ENCODE measurements around the gene TMEM176A. TPM values are rescaled to one million over a fixed set of nuclear protein-coding genes. Genes with fewer than 3 reads are reported as not detected.

The TMEM176A gene
- total and polyA plus RNA-seq, 2 of the 8 experiments (the other 6 are each of a cell fraction or from before 2014, with no cell fraction given): 1.3 to 1.5 TPM

DNA sequence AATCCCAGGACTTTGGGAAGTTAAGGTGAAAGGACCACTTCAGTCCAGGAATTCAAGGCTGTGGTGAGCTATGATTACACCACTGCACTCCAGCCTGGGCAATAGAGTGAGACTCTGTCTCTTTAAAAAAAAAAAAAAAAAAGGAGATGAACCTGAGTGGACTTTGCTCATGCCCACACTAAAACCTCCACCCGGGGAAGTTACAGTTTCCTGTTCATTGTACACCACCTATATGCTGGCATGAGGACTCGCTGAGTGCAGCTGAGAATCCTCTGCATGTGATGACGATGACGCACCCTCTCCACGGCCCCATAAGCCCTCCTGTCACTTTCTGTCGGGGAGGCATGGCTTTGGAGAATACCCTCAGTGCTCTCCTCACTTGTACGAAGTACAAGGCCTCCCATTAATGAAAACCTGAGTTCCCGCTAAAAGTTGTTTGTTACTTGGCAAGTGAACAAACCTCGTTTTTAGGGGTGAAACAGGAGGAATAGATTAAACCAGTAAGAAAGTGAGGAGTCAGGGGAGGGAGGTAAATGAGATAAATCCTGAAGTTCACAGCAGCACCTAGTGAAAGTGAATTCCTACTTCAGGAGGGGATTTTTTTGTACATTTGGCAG lies 16.3 kb upstream of the TMEM176A start:
- POLR2A ChIA-PET (ENCODE audit: partially characterized antibody): no interaction called here
- Histone ChIP-seq H2BK5ac (ENCODE audit: low read depth, low read length) (no peak overlapping the region), H4K5ac (ENCODE audit: insufficient read length, low read depth, low read length) (no peak overlapping the region), H4K20me1 (replicated peaks in 1 of 2; ENCODE audit: control insufficient read depth in 1 of 2, insufficient read depth in 2 of 2, low read length in 2 of 2) (no peaks in the 10 kb centered on the region), H2BK120ac (replicated peaks; ENCODE audit: low read depth, low read length) (no peak overlapping the region), H2BK12ac (ENCODE audit: low read depth, low read length) (no peak overlapping the region), H4K91ac (replicated peaks; ENCODE audit: insufficient read length, low read length) (no peak overlapping the region), H3K56ac (replicated peaks; ENCODE audit: insufficient read length, low read depth, low read length) (no peak overlapping the region), H2BK15ac (ENCODE audit: low read length) (no peak overlapping the region), H3K27ac (ENCODE audit: low read depth, low read length) (no peak overlapping the region), H3K9ac (replicated peaks in 1 of 4; ENCODE audit: extremely low read depth in 1 of 4, low read depth in 3 of 4, low read length in 3 of 4) (no peak overlapping the region), H3K4me3 (ENCODE audit: extremely low read depth in 1 of 4, insufficient read depth in 2 of 4, low read depth in 3 of 4, low read length in 4 of 4) (no peak overlapping the region), H3K79me2 (ENCODE audit: control insufficient read depth in 1 of 2, insufficient read depth in 2 of 2, low read length in 2 of 2) (no peaks in the 10 kb centered on the region), H3K9me3 (ENCODE audit: insufficient read depth in 2 of 2, low read depth in 1 of 2, low read length in 1 of 2) (no peaks in the 10 kb centered on the region), H2AFZ (ENCODE audit: low read length) (no peak overlapping the region), H3K79me1 (ENCODE audit: low read depth, low read length) (no peaks in the 10 kb centered on the region), H3K18ac (ENCODE audit: extremely low read depth, low read length) (no peak overlapping the region), H3K4me1 (replicated peaks in 1 of 4; ENCODE audit: control insufficient read depth in 3 of 4, insufficient read depth in 4 of 4, low read length in 3 of 4) (no peaks in the 10 kb centered on the region), H3K23me2 (ENCODE audit: low read depth, low read length) (no peaks in the 10 kb centered on the region), H3K36me3 (ENCODE audit: control insufficient read depth in 2 of 4, insufficient read depth in 4 of 4, low read length in 3 of 4) (no peaks in the 10 kb centered on the region), H3K23ac (ENCODE audit: insufficient read length) (no peak overlapping the region), H2AK5ac (ENCODE audit: low read depth, low read length) (no peak overlapping the region), H3K4me2 (ENCODE audit: insufficient read depth in 1 of 2, low read depth in 2 of 2, low read length in 2 of 2) (no peak overlapping the region), H3K14ac (ENCODE audit: insufficient read length) (no peak overlapping the region), H3K4ac (replicated peaks; ENCODE audit: insufficient read length, low read depth, low read length) (no peak overlapping the region), H3K27me3 (replicated peaks in 1 of 4; ENCODE audit: control insufficient read depth in 3 of 4, extremely low read depth in 1 of 4, insufficient read depth in 3 of 4, low read length in 3 of 4) (no peaks in the 10 kb centered on the region; a peak in 1 of 7 replicates), H4K8ac (ENCODE audit: extremely low read depth, insufficient read depth, low read length) (no peak overlapping the region), H2BK20ac (ENCODE audit: low read length) (no peak overlapping the region)
- no peak for DNase-seq (ENCODE audit: low read depth in 1 of 2, low spot score in 2 of 2)
- FAIRE-seq: no peak
- WGBS, 2 experiments (ENCODE audit: extremely low coverage in 1 of 2, insufficient coverage in 1 of 2, insufficient read length in 1 of 2, insufficient replicate concordance in 2 of 2, low coverage in 1 of 2, low lambda C conversion rate in 2 of 2, missing lambda C conversion rate in 1 of 2): 91% methylated on average over 8 of the region's 9 CpGs; no CpG with 5 or more reads in 1 of the 2 experiments
- TF ChIP-seq RXRA (IDR thresholded peaks at IDR 0.05; ENCODE audit: insufficient read depth, low read depth, low read length) (no peak), ZNF274 (IDR thresholded peaks at IDR 0.05; ENCODE audit: borderline replicate concordance, extremely low read depth, low read length) (no peak), YY1 (IDR thresholded peaks at IDR 0.05; ENCODE audit: low read depth, low read length) (no peak), CHD1 (IDR thresholded peaks at IDR 0.05; ENCODE audit: low read depth, low read length) (no peak), SP1 (IDR thresholded peaks at IDR 0.05; ENCODE audit: low read depth, low read length) (no peak), SRF (IDR thresholded peaks at IDR 0.05; ENCODE audit: low read depth, low read length) (no peak), HDAC2 (IDR thresholded peaks at IDR 0.05; ENCODE audit: borderline replicate concordance in 1 of 2, low read depth in 2 of 2, low read length in 2 of 2) (no peak)
- TF ChIP-seq, protein P1, sequence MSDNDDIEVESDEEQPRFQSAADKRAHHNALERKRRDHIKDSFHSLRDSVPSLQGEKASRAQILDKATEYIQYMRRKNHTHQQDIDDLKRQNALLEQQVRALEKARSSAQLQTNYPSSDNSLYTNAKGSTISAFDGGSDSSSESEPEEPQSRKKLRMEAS (IDR thresholded peaks at IDR 0.05): no peak
- CTCF ChIA-PET (ENCODE audit: partially characterized antibody): interaction anchor here (0.5 to 1.2 kb wide), 5 partner anchors 8 to 430 kb away, joined by 3 to 4 read pairs (median 3); partner anchors contain the start of genes TMEM176A and TMEM176B
